Spleen (tissue), 11 donors: ENCODE results near the gene CSTF2. TPM values are rescaled to one million over a fixed set of nuclear protein-coding genes. Genes with fewer than 3 reads are reported as not detected.

Experiments used
- DNase-seq: peaks from one replicate; pipeline ENCODE4 v3.0.0-alpha.2; 2020
- H3K27ac ChIP-seq, 8 donors: fragments of 200-600 bp; sonication (generic) in 7 of 8; 1 replicate in 4 of 8; 2 replicates in 4 of 8; pipeline versions ENCODE4 v1.5.0 to v1.8.0; 2016 to 2021; ENCODE audit warnings: inconsistent platforms in 4 of 8, mild to moderate bottlenecking in 4 of 8, moderate library complexity in 1 of 8
- H3K27me3 ChIP-seq, 7 donors: fragments of 200-600 bp; sonication (generic) in 6 of 7; replicated peaks in 1 of 7; 1 replicate in 4 of 7; 2 replicates in 3 of 7; pipeline versions ENCODE4 v1.5.0 to v1.8.0; 2016 to 2021; ENCODE audit warnings: inconsistent platforms in 3 of 7, mild to moderate bottlenecking in 1 of 7
- H3K36me3 ChIP-seq, 6 donors: fragments of 200-600 bp; sonication (generic) in 5 of 6; 1 replicate in 4 of 6; 2 replicates in 2 of 6; pipeline versions ENCODE4 v1.5.0 to v1.8.0; 2016 to 2021; ENCODE audit warnings: inconsistent platforms in 2 of 6
- H3K4me1 ChIP-seq, 6 donors: fragments of 200-600 bp; sonication (generic) in 5 of 6; 1 replicate in 3 of 6; 2 replicates in 3 of 6; pipeline versions ENCODE4 v1.5.0 to v1.8.0; 2016 to 2021; ENCODE audit warnings: inconsistent platforms in 3 of 6
- H3K4me3 ChIP-seq, 8 donors: fragments of 200-600 bp; sonication (generic) in 7 of 8; 1 replicate in 4 of 8; 2 replicates in 4 of 8; pipeline versions ENCODE4 v1.5.0 to v1.8.0; 2016 to 2021; ENCODE audit warnings: inconsistent platforms in 4 of 8, mild to moderate bottlenecking in 4 of 8, moderate library complexity in 2 of 8
- H3K9me3 ChIP-seq, 8 donors: fragments of 200-600 bp; sonication (generic) in 7 of 8; 1 replicate in 4 of 8; 2 replicates in 4 of 8; pipeline versions ENCODE4 v1.5.0 to v1.8.0; 2016 to 2021; ENCODE audit warnings: inconsistent platforms in 4 of 8
- CTCF ChIP-seq, 11 experiments: fragments of 200-600 bp in 7 of 11; fragments of 450-650 bp in 4 of 11; sonication (generic) in 4 of 11; IDR thresholded peaks in 8 of 11; conservative IDR thresholded peaks in 3 of 11; 1 replicate in 7 of 11; 2 replicates in 4 of 11; pipeline versions ENCODE4 v1.4.0 to v1.8.0; 2016 to 2021; ENCODE audit warnings: antibody characterized with exemption in 11 of 11, inconsistent platforms in 4 of 11, mild to moderate bottlenecking in 1 of 11
- POLR2A ChIP-seq, 3 donors: fragments of 450-650 bp; IDR thresholded peaks; one replicate each; pipeline ENCODE4 v1.5.1; 2017; ENCODE audit warnings: antibody characterized with exemption in 3 of 3, mild to moderate bottlenecking in 1 of 3
- POLR2AphosphoS5 ChIP-seq, 3 donors: sonication (generic); formaldehyde crosslinking; IDR thresholded peaks; one replicate each; pipeline ENCODE4 v1.5.1; 2017; ENCODE audit warnings: antibody characterized with exemption in 3 of 3
- WGBS, 5 donors: extraction: QIAGEN DNeasy Blood & Tissue Kit in 3 of 5; methylation state at CpG; one replicate each; pipeline versions ENCODE4 v1.1.5 to v1.1.7; 2013 to 2018; 5-methylcytosine and 5-hydroxymethylcytosine counted together
- intact Hi-C: fragments of 100-400 bp; cut with DNase I; formaldehyde crosslinking; loops from one replicate; pipeline ENCODE4 v1.15.0; 2023; ENCODE audit warnings: low total_unique reads
- polyA plus RNA-seq, 3 donors: library from polyadenylated mRNA; stranded (reverse); fragments of 200-250 nt; gene quantifications; one replicate each; pipeline ENCODE4 v1.2.1, GENCODE V29; 2013
- total RNA-seq, 7 donors: library from RNA; depleted of rRNA in 3 of 7; stranded (reverse); fragments of >200 nt in 3 of 7; fragmentation: NEBNext Ultra II Directional in 4 of 7; extraction: Animal tissue kit (Norgen Biotek cat#: 25700) in 4 of 7; gene quantifications; one replicate each; pipeline versions ENCODE4 v1.1.0 to v1.2.1, GENCODE V29; 2016 to 2021
- donor health status: healthy with polysubstance abuse.
- donor health status: DM: no; HTN: no; CAD: no; lungs with moderate emphysema.
- donor health status: DM: no; HTN: no; CAD: no.
- donor health status: Bipolar disorder and iron deficiency.
- donor health status: healthy.
- donor health status: DM: no; HTN: no; CAD: no.
- donor health status: DM: yes; HTN: yes; CAD: no.

Gene CSTF2
- total and polyA plus RNA-seq, 10 donors: 4.2 to 16.2 (median 12.0) TPM

GRCh38 chrX:100819534-100819836 lies 706 bp upstream of the CSTF2 start:
- Histone ChIP-seq H3K4me3 (peak overlapping the region; percentile 34 to 85 (median 61)), H3K36me3 (peaks cover 0 to 29% (median 14%) of the 10 kb centered on the region in 6 donors), H3K4me1 (peaks cover 0 to 17% (median 7%) of the 10 kb centered on the region in 6 donors), H3K27me3 (peaks cover 0 to 7% (median 0%) of the 10 kb centered on the region in 7 donors), H3K9me3 (no peaks in the 10 kb centered on the region), H3K27ac (peak overlapping the region in 7 of 8 donors; percentile 22 to 80 (median 72))
- TF ChIP-seq POLR2AphosphoS5 (IDR thresholded peaks at IDR 0.05) (no peak), CTCF (IDR thresholded peaks at IDR 0.05 in 8 of 11, conservative IDR thresholded peaks at IDR 0.05 in 3 of 11) (no peak), POLR2A (IDR thresholded peaks at IDR 0.05) (no peak)
- peak; percentile 78 for DNase-seq
- WGBS, 5 donors: 5 to 53% (median 10%) methylated on average over 14 to 15 of the region's 15 CpGs
- intact Hi-C loops: no loop called here

- no peaks in the 10 kb centered on the region for H3K9me3 ChIP-seq
- TF ChIP-seq POLR2A (IDR thresholded peaks at IDR 0.05) (no peak), POLR2AphosphoS5 (IDR thresholded peaks at IDR 0.05) (no peak), CTCF (IDR thresholded peaks at IDR 0.05 in 8 of 11, conservative IDR thresholded peaks at IDR 0.05 in 3 of 11) (no peak)
- H3K36me3 ChIP-seq: peaks cover 0 to 96% (median 51%) of the 10 kb centered on the region in 6 donors
- no peak for DNase-seq
- H3K4me3 ChIP-seq: no peak overlapping the region
- H3K4me1 ChIP-seq: no peaks in the 10 kb centered on the region
- H3K27me3 ChIP-seq: no peaks in the 10 kb centered on the region
- WGBS, 5 donors: 15 to 52% (median 32%) methylated on average over 2 of the region's 2 CpGs
- no peak overlapping the region for H3K27ac ChIP-seq
- intact Hi-C loops: no loop called here
Measured at GRCh38 chrX:100829730-100830129, 9.5 kb downstream of the CSTF2 start.

GRCh38 chrX:100830143-100830542 lies 10.0 kb downstream of the CSTF2 start:
- Histone ChIP-seq H3K27ac (no peak overlapping the region), H3K4me1 (no peaks in the 10 kb centered on the region), H3K36me3 (peaks cover 0 to 96% (median 48%) of the 10 kb centered on the region in 6 donors), H3K27me3 (no peaks in the 10 kb centered on the region), H3K4me3 (no peak overlapping the region), H3K9me3 (no peaks in the 10 kb centered on the region)
- 74 to 81% (median 75%) methylated on average over 5 of the region's 5 CpGs for WGBS, 5 donors
- intact Hi-C loops: no loop called here
- TF ChIP-seq POLR2A (IDR thresholded peaks at IDR 0.05) (no peak), POLR2AphosphoS5 (IDR thresholded peaks at IDR 0.05) (no peak), CTCF (IDR thresholded peaks at IDR 0.05 in 8 of 11, conservative IDR thresholded peaks at IDR 0.05 in 3 of 11) (no peak)
- no peak for DNase-seq

GRCh38 chrX:100830547-100830946 lies 10.4 kb downstream of the CSTF2 start:
- Histone ChIP-seq H3K4me3 (no peak overlapping the region), H3K36me3 (peaks cover 0 to 95% (median 48%) of the 10 kb centered on the region in 6 donors), H3K27ac (no peak overlapping the region), H3K9me3 (no peaks in the 10 kb centered on the region), H3K27me3 (no peaks in the 10 kb centered on the region), H3K4me1 (no peaks in the 10 kb centered on the region)
- TF ChIP-seq POLR2A (IDR thresholded peaks at IDR 0.05) (no peak), POLR2AphosphoS5 (IDR thresholded peaks at IDR 0.05) (no peak), CTCF (IDR thresholded peaks at IDR 0.05 in 8 of 11, conservative IDR thresholded peaks at IDR 0.05 in 3 of 11) (no peak)
- DNase-seq: no peak
- 74 to 87% (median 80%) methylated on average over 9 of the region's 9 CpGs for WGBS, 5 donors
- intact Hi-C loops: no loop called here
